Measurements from ENCODE around the gene MFSD2A. TPM values are rescaled to one million over a fixed set of nuclear protein-coding genes. Genes with fewer than 3 reads are reported as not detected.
"Not testable (repeated sequence)": the region's sequence is repeated elsewhere in the genome, so short reads cannot be mapped to it uniquely, and the experiment has no call there.

MFSD2A gene
- total RNA-seq, 8 experiments from 2014 or later, result 2.4 to 48.6 (median 25.8) TPM

DNA sequence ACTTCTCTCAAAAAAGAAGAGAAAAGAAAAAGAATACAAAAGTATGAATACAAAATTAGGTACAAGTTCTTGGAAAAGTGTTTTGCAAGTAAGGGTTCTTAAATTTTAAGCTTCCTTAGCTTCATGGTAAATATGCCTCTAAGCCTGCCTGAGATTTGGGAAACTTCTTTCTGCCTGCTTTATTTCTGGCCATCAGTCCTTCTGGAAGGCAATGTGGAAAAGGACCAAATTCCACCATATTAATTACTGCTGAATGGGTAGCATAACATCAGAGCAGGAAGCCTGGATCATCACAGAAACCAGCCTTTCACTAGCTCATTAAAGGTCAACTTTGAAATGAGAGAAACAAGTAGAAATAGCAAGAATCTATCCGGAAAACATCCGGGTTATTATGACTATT is 46.5 kb downstream of the MFSD2A start:
- no peak for ATAC-seq (replicated peaks in 6 of 8)
- H3K27ac ChIP-seq, result no peak overlapping the region
- WGBS, 10 experiments, result 50 to 100% (median 92%) methylated on average over 1 to 2 of the region's 2 CpGs; no CpG with 5 or more reads in 1 of the 10 experiments
- peaks cover 0 to 8% of the 10 kb centered on the region in 2 donors for H3K4me1 ChIP-seq (replicated peaks in 1 of 2)
- H3K4me3 ChIP-seq, result no peak overlapping the region
- in situ Hi-C loops (cut with MboI; ENCODE audit: low pct_unique_long_range_greater_than_20kb in 2 of 9, low sequenced_read_pairs in 9 of 9, unreplicated experiment in 9 of 9), result no loop called here

DNA sequence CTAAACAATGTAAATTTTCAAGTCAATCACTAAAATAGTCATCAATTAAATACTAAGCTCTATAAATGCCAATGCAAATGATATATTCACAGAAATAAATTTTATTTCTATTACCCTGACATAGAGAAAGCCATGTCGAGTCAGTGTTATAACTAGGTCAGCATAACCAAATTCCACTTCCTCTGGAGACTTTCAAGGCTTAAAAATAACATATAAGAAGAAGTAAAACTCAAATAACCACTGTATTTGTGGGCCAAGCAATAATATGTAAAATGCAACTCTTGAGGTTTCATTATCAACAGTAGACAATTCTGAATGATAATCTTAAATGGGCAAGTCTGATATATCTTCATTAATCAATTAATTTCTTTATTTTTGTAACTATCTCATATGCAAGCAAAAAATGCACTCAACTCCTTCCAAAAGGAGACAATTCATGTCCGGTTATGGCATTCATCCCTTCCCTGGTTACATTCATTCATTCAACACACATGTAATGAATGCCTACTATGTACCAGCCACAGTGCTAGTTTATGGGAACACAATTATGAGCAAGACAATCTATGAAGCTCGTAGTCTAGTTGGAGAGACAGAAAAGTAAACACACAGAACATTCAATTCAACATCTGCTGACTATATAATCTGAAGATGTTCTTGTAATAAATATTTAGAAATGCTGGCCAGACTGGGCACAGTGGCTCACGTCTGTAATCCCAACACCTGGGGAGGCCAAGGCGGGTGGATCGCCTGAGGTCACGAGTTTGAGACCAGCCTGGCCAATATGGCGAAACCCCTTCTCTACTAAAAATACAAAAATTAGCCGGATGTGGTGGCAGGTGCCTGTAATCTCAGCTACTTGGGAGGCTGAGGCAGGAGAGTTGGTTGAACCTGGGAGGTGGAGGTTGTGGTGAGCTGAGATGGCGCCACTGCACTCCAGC is 48.5 kb downstream of the MFSD2A start:
- Histone ChIP-seq H3K4me3 (no peak overlapping the region), H3K27ac (no peak overlapping the region), H3K4me1 (replicated peaks in 1 of 2) (peaks cover 0 to 8% of the 10 kb centered on the region in 2 donors)
- in situ Hi-C loops (cut with MboI; ENCODE audit: low pct_unique_long_range_greater_than_20kb in 2 of 9, low sequenced_read_pairs in 9 of 9, unreplicated experiment in 9 of 9), result no loop called here
- no peak for ATAC-seq (replicated peaks in 6 of 8)
- 54 to 97% (median 84%) methylated on average over 3 to 10 of the region's 10 CpGs; no CpG with 5 or more reads in 1 of the 10 experiments for WGBS, 10 experiments

DNA sequence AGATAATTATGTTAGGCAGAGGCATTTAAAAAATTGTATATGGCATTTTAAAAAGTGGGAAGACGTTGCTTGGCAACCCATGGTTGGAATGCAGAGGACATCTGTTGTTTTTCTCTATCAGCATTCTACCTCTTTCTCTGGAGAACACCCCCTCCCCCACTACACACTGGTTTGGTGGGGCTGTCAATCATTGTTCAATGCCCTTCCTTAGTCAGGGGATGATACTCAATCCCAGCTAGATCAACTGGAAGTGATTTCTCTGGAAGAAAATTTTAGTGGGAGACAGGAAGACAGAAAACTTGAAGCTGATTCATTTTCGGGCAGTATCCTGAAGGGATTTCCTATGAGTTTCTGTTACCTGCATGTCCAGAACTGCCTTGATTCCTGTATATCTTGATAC is 49.9 kb downstream of the MFSD2A start:
- 0 to 89% (median 54%) methylated on average over 1 to 2 of the region's 2 CpGs; no CpG with 5 or more reads in 1 of the 10 experiments for WGBS, 10 experiments
- Histone ChIP-seq H3K4me1 (replicated peaks in 1 of 2) (peaks cover 0 to 8% of the 10 kb centered on the region in 2 donors), H3K27ac (no peak overlapping the region), H3K4me3 (no peak overlapping the region)
- ATAC-seq (replicated peaks in 6 of 8), result peak in 4 of 8 experiments; percentile 22 to 41 (median 33)
- in situ Hi-C loops (cut with MboI; ENCODE audit: low pct_unique_long_range_greater_than_20kb in 2 of 9, low sequenced_read_pairs in 9 of 9, unreplicated experiment in 9 of 9), result no loop called here

DNA sequence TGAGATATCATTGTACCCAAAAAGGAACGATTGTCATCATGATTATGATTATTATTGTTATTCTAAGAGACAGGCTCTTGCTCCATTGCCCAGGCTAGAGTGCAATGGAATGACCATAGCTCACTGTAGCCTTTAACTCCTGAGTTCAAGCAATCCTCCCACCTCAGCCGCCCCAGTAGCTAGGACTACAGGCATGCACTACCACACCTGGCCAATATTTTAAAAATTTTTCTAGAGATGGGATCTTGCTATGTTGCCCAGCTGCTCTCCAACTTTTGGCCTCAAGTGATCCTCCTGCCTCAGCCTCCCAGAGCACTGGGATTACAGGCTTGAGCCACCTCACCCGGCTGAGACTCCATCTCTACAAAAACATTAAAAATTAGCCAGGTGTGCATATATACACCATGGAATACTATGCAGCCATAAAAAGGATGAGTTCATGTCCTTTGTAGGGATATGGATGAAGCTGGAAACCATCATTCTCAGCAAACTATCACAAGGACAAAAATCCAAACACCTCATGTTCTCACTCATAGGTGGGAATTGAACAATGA is 52.6 kb downstream of the MFSD2A start:
- 33 to 100% (median 79%) methylated on average over 1 to 3 of the region's 3 CpGs; no CpG with 5 or more reads in 3 of the 10 experiments for WGBS, 10 experiments
- in situ Hi-C loops (cut with MboI; ENCODE audit: low pct_unique_long_range_greater_than_20kb in 2 of 9, low sequenced_read_pairs in 9 of 9, unreplicated experiment in 9 of 9); H3K4me1 ChIP-seq (replicated peaks in 1 of 2); ATAC-seq (replicated peaks in 6 of 8); H3K27ac ChIP-seq; H3K4me3 ChIP-seq: not testable (repeated sequence)

DNA sequence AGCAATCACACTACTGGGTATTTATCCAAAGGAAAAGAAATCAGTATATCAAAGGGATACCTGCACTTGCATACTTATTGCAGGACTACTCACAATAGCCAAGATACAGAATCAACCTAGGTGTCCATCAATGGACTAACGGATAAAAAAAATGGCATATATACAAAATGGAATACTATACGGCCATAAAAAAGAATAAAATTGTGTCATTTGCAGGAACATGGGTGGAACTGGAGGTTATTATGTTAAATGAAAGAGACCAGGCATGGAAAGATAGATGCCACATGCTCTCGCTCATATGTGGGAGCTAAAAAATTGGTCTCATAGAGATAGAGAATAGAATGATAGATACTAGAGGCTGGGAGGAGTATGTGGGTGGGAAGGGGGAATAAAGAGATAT is 56.3 kb downstream of the MFSD2A start:
- WGBS, 10 experiments, result 67 to 98% (median 89%) methylated on average over 2 to 3 of the region's 3 CpGs
- ATAC-seq (replicated peaks in 6 of 8), result no peak
- Histone ChIP-seq H3K27ac (no peak overlapping the region), H3K4me1 (replicated peaks in 1 of 2) (no peaks in the 10 kb centered on the region), H3K4me3 (no peak overlapping the region)
- in situ Hi-C loops (cut with MboI; ENCODE audit: low pct_unique_long_range_greater_than_20kb in 2 of 9, low sequenced_read_pairs in 9 of 9, unreplicated experiment in 9 of 9), result no loop called here

DNA sequence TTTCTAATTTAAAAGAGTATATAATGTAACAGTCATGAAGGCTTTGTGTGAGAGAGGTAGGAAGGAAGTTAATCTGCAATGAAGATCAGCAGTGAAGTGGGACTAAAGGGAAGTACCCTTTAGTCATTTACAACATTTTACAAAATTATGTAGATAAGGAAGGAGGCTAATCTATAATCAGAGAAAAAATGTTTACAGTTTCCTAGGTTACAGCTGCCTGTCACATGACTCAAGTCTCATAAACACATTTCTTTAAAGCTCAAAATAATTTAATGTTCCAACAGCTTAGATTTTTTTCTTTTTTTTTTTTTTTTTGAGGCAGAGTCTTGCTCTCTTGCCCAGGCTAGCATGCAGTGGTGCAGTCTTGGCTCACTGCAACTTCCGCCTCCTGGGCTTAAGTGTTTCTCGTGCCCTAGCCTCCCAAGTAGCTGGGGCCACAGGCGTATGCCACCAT is 59.3 kb downstream of the MFSD2A start:
- Histone ChIP-seq H3K4me1 (replicated peaks in 1 of 2) (no peaks in the 10 kb centered on the region), H3K4me3 (no peak overlapping the region), H3K27ac (no peak overlapping the region)
- no peak for ATAC-seq (replicated peaks in 6 of 8)
- WGBS, 10 experiments, result 65 to 100% (median 92%) methylated on average over 1 to 3 of the region's 3 CpGs; no CpG with 5 or more reads in 3 of the 10 experiments
- in situ Hi-C loops (cut with MboI; ENCODE audit: low pct_unique_long_range_greater_than_20kb in 2 of 9, low sequenced_read_pairs in 9 of 9, unreplicated experiment in 9 of 9), result no loop called here

DNA sequence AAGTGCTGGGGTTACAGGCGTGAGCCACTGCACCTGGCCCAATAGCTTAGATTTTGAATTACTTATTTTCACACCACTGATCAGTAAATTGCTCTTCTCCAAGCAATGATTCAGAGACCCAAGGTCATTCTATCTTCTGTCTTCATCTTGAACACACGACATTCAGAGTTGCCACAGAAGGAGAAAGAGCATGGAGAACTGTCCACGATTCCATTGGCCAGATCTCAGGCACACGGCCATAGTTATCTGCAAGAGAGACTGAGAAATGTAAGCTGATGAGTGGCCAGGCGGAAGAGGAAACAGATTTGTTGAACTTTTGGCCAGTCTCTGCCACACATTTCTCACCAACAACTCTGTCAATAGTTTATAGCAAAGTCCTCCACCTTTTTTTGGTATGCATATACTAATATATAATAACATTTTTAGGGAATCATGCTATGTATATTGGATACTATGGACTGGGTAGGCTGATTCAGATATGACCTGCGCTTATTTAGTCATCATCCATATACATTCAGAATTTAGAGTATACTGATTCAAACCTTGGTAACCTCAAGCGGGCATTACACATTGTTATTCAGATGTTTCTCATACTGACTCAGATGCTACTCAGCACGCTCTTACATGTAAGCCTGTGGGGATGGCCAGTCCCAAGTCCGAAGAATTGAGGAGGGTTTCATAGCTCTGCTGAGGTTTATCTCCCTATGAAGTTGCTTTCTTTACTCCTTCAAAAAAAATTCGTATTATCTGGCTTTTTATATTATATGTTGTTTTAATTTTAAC is 60.1 kb downstream of the MFSD2A start:
- Histone ChIP-seq H3K4me1 (replicated peaks in 1 of 2) (no peaks in the 10 kb centered on the region), H3K4me3 (no peak overlapping the region), H3K27ac (no peak overlapping the region)
- peak in 6 of 8 experiments; percentile 25 to 99 (median 51) for ATAC-seq (replicated peaks in 6 of 8)
- 0 to 80% (median 52%) methylated on average over 1 to 10 of the region's 10 CpGs for WGBS, 10 experiments
- in situ Hi-C loops (cut with MboI; ENCODE audit: low pct_unique_long_range_greater_than_20kb in 2 of 9, low sequenced_read_pairs in 9 of 9, unreplicated experiment in 9 of 9), result no loop called here

DNA sequence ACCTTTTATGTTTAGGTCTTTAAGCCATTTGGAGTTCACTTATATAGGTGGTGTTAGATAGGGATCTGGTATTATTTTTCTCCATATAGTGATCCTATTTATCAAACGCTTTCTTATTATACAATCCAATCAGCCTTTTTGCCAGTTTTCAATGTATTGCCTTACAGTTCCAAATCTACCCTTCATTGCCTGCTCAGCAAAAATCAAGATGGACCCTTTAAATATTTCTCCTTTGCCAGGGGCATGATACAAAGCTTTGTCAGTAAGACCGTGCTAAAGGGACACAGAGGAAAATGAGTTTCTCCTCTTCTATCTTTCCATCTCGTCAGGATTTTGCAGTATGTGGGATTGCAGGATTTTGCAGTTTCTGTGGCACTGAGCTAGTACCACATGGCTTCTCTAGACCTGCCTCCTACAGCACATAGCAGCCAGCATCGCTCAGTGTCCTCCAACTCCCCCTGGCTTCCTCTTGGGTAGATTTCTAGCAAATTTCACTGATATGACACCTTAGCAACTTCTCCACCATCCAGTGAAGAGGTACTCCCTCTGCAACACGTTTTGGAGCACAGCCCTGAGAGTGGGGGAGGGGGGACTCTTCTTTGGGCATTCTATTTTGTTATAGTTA is 63.1 kb downstream of the MFSD2A start:
- no peak for ATAC-seq (replicated peaks in 6 of 8)
- no peaks in the 10 kb centered on the region for H3K4me1 ChIP-seq (replicated peaks in 1 of 2)
- 33 to 87% (median 64%) methylated on average over 2 to 5 of the region's 5 CpGs for WGBS, 10 experiments
- in situ Hi-C loops (cut with MboI; ENCODE audit: low pct_unique_long_range_greater_than_20kb in 2 of 9, low sequenced_read_pairs in 9 of 9, unreplicated experiment in 9 of 9), result no loop called here
- no peak overlapping the region for H3K27ac ChIP-seq
- no peak overlapping the region for H3K4me3 ChIP-seq

Other genes with a start within 250 kb of the MFSD2A start
- 10 to 100 TPM; 45.9 to 84.5 (median 54.6) TPM for gene PPIE, start 216.3 kb upstream of the MFSD2A start, total RNA-seq
- gene OXCT2, start 183.8 kb upstream of the MFSD2A start, total RNA-seq, result 1 to 10 TPM in 2 of 8 experiments, under 1 TPM in 5, not detected in 1; 0.51 to 1.8 (median 0.93) TPM
- 1 to 10 TPM in 4 of 8 experiments, under 1 TPM in 4; 0.20 to 3.5 (median 1.1) TPM for gene BMP8B, start 166.3 kb upstream of the MFSD2A start, total RNA-seq
- gene TRIT1, start 71.6 kb upstream of the MFSD2A start, total RNA-seq, result 10 to 100 TPM; 19.5 to 57.6 (median 38.6) TPM
- gene MYCL, start 53.2 kb upstream of the MFSD2A start, total RNA-seq, result 10 to 100 TPM in 5 of 8 experiments, under 1 TPM in 3; 0.18 to 85.1 (median 33.6) TPM
- gene CAP1, start 85.6 kb downstream of the MFSD2A start, total RNA-seq, result 100 to 1,000 TPM; 120 to 220 (median 158) TPM
- 100 to 1,000 TPM in 2 of 8 experiments, 10 to 100 TPM in 6; 46.3 to 106 (median 65.8) TPM for gene PPT1, start 142.1 kb downstream of the MFSD2A start, total RNA-seq
- 10 to 100 TPM in 7 of 8 experiments, 1 to 10 TPM in 1; 8.8 to 61.1 (median 31.2) TPM for gene RLF, start 206.2 kb downstream of the MFSD2A start, total RNA-seq